Esophagus muscularis mucosa (tissue), 4 donors: ENCODE results near the gene TEX47. TPM values are rescaled to one million over a fixed set of nuclear protein-coding genes. Genes with fewer than 3 reads are reported as not detected.

Experiments used
- DNase-seq: peaks from one replicate; pipeline ENCODE4 v3.0.0-alpha.2; 2017; ENCODE audit errors: extremely low spot score
- H3K27ac ChIP-seq, 4 donors: fragments of 200-600 bp; sonication (generic); replicated peaks in 1 of 4; 1 replicate in 3 of 4; 2 replicates in 1 of 4; pipeline ENCODE4 v1.5.1; 2016 to 2019; ENCODE audit warnings: mild to moderate bottlenecking in 1 of 4
- H3K27me3 ChIP-seq, 4 donors: fragments of 200-600 bp; sonication (generic); one replicate each; pipeline versions ENCODE4 v1.5.1 to v1.6.0; 2016 to 2019
- H3K36me3 ChIP-seq, 4 donors: fragments of 200-600 bp; sonication (generic); one replicate each; pipeline ENCODE4 v1.5.1; 2016 to 2019
- H3K4me1 ChIP-seq, 4 donors: fragments of 200-600 bp; sonication (generic); one replicate each; pipeline ENCODE4 v1.5.1; 2016 to 2019
- H3K4me3 ChIP-seq, 4 donors: fragments of 200-600 bp; sonication (generic); 1 replicate in 2 of 4; 2 replicates in 2 of 4; pipeline ENCODE4 v1.5.1; 2016 to 2019; ENCODE audit warnings: mild to moderate bottlenecking in 4 of 4, moderate library complexity in 1 of 4
- H3K9me3 ChIP-seq, 4 donors: fragments of 200-600 bp; sonication (generic); 1 replicate in 3 of 4; 2 replicates in 1 of 4; pipeline ENCODE4 v1.5.1; 2016 to 2019
- CTCF ChIP-seq, 3 experiments: fragments of 200-600 bp in 2 of 3; fragments of 450-650 bp in 1 of 3; sonication (generic) in 2 of 3; IDR thresholded peaks; one replicate each; pipeline ENCODE4 v1.5.1; 2017 to 2019; ENCODE audit warnings: antibody characterized with exemption in 3 of 3, mild to moderate bottlenecking in 2 of 3, moderate library complexity in 1 of 3
- EP300 ChIP-seq: sonication (generic); formaldehyde crosslinking; IDR thresholded peaks from one replicate; pipeline ENCODE4 v1.6.1; 2017; ENCODE audit warnings: antibody characterized with exemption
- POLR2A ChIP-seq: fragments of 450-650 bp; IDR thresholded peaks from one replicate; pipeline ENCODE4 v1.6.1; 2017; ENCODE audit warnings: antibody characterized with exemption, moderate library complexity, mild to moderate bottlenecking, low read depth
- POLR2AphosphoS5 ChIP-seq, 2 donors: sonication (generic); formaldehyde crosslinking; IDR thresholded peaks; one replicate each; pipeline ENCODE4 v1.6.1; 2017; ENCODE audit warnings: antibody characterized with exemption in 2 of 2
- WGBS: methylation state at CpG from one replicate; pipeline ENCODE4 v1.1.5; 2018; 5-methylcytosine and 5-hydroxymethylcytosine counted together
- intact Hi-C: fragments of 100-400 bp; cut with DNase I; formaldehyde crosslinking; loops from one replicate; pipeline ENCODE4 v1.15.1; 2023
- small RNA-seq, 3 donors: library from RNA; depleted of rRNA; stranded (forward); fragments of <200 nt; gene quantifications; one replicate each; pipeline ENCODE3, GENCODE V24; 2016
- total RNA-seq, 4 donors: library from RNA; depleted of rRNA; stranded (reverse); fragments of >200 nt; gene quantifications; one replicate each; pipeline versions ENCODE4 v1.1.0 to v1.2.1, GENCODE V29; 2016

TEX47 gene
- total RNA-seq, 4 donors from 2014 or later = not detected

GRCh38 chr7:88757371-88757770 is 38.2 kb downstream of the TEX47 start:
- TF ChIP-seq CTCF (IDR thresholded peaks at IDR 0.05) = no peak
- TF ChIP-seq POLR2A = no peak
- no peak for TF ChIP-seq EP300
- no peak for TF ChIP-seq POLR2AphosphoS5 (IDR thresholded peaks at IDR 0.05)
- intact Hi-C loops = no loop called here
- Histone ChIP-seq H3K4me1 (peaks cover 16 to 18% (median 17%) of the 10 kb centered on the region in 4 donors), H3K36me3 (no peaks in the 10 kb centered on the region), H3K9me3 (no peaks in the 10 kb centered on the region), H3K27ac (no peak overlapping the region), H3K4me3 (no peak overlapping the region), H3K27me3 (peaks cover 0 to 64% (median 18%) of the 10 kb centered on the region in 4 donors)
- no peak for DNase-seq
- WGBS = 91% methylated on average over 2 of the region's 2 CpGs

GRCh38 chr7:88756802-88757201 is 38.7 kb downstream of the TEX47 start:
- no peaks in the 10 kb centered on the region for H3K9me3 ChIP-seq
- WGBS = 81% methylated on average over 1 of the region's 1 CpG
- H3K4me1 ChIP-seq = peaks cover 16 to 18% (median 17%) of the 10 kb centered on the region in 4 donors
- no peak for DNase-seq
- no peak overlapping the region for H3K27ac ChIP-seq
- H3K36me3 ChIP-seq = no peaks in the 10 kb centered on the region
- no peak overlapping the region for H3K4me3 ChIP-seq
- intact Hi-C loops = no loop called here
- H3K27me3 ChIP-seq = peaks cover 0 to 63% (median 18%) of the 10 kb centered on the region in 4 donors
- TF ChIP-seq CTCF (IDR thresholded peaks at IDR 0.05) = no peak
- no peak for TF ChIP-seq POLR2AphosphoS5 (IDR thresholded peaks at IDR 0.05)
- no peak for TF ChIP-seq POLR2A

- intact Hi-C loops = no loop called here
- no peak for TF ChIP-seq CTCF (IDR thresholded peaks at IDR 0.05)
- TF ChIP-seq POLR2AphosphoS5 (IDR thresholded peaks at IDR 0.05) = no peak
- no peak for TF ChIP-seq POLR2A
- TF ChIP-seq EP300 = no peak
- Histone ChIP-seq H3K27ac (no peak overlapping the region), H3K4me3 (no peak overlapping the region), H3K4me1 (no peaks in the 10 kb centered on the region), H3K9me3 (no peaks in the 10 kb centered on the region), H3K36me3 (no peaks in the 10 kb centered on the region), H3K27me3 (no peaks in the 10 kb centered on the region)
- WGBS = 36% methylated on average over 3 of the region's 3 CpGs
- no peak for DNase-seq
Observed at GRCh38 chr7:88746126-88746525, 49.4 kb downstream of the TEX47 start.

Small RNA genes within 50 kb of the gene (small RNA-seq; reads per million reads assigned to genes)
- 0 reads per million in 3 donors for gene AC002127.1

Other genes starting within 250 kb of the TEX47 start
- not detected for gene ZNF804B, start 36.0 kb downstream of the TEX47 start, total RNA-seq